Measurements from ENCODE around the gene TOGARAM2.

GRCh38 chr2:28949190-28949589, 31.9 kb upstream of the TOGARAM2 start:
- TF ChIP-seq CTCF (IDR thresholded peaks at IDR 0.05; ENCODE audit: low read depth, low read length) (no peak), EZH2phosphoT487 (IDR thresholded peaks at IDR 0.05; ENCODE audit: low read depth) (no peak)

Measured in OCI-LY3 (cell line).